ENCODE data around the gene TRAPPC8.

DNA sequence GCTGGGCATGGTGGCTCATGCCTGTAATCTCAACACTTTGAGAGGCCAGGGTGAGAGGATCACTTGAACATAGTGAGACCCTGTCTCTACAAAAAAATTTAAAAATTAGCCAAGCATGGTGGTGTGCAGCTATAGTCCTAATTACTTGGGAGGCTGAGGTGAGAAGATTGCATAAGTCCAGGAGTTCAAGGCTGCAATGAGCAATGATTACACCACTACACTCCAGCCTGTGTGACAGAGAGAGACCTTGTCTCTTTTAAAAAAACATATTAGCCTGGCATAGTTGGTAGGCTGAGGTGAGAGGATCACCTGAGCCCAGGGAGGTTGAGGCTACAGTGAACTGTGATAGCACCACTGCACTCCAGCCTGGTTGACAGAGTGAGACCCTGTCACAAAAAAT, 13.7 kb downstream of the TRAPPC8 start:
- TF ChIP-seq RAD21 (conservative IDR thresholded peaks at IDR 0.05) (no peak), CTCF (IDR thresholded peaks at IDR 0.05; ENCODE audit: poor library complexity, severe bottlenecking) (no peak), EP300 (conservative IDR thresholded peaks at IDR 0.05; ENCODE audit: poor library complexity, severe bottlenecking) (no peak), EZH2 (IDR thresholded peaks at IDR 0.05; ENCODE audit: borderline replicate concordance, insufficient read depth, low read length, poor library complexity, severe bottlenecking) (no peak), MXI1 (conservative IDR thresholded peaks at IDR 0.05; ENCODE audit: poor library complexity, severe bottlenecking) (no peak)
- TF ChIP-seq, protein P1, sequence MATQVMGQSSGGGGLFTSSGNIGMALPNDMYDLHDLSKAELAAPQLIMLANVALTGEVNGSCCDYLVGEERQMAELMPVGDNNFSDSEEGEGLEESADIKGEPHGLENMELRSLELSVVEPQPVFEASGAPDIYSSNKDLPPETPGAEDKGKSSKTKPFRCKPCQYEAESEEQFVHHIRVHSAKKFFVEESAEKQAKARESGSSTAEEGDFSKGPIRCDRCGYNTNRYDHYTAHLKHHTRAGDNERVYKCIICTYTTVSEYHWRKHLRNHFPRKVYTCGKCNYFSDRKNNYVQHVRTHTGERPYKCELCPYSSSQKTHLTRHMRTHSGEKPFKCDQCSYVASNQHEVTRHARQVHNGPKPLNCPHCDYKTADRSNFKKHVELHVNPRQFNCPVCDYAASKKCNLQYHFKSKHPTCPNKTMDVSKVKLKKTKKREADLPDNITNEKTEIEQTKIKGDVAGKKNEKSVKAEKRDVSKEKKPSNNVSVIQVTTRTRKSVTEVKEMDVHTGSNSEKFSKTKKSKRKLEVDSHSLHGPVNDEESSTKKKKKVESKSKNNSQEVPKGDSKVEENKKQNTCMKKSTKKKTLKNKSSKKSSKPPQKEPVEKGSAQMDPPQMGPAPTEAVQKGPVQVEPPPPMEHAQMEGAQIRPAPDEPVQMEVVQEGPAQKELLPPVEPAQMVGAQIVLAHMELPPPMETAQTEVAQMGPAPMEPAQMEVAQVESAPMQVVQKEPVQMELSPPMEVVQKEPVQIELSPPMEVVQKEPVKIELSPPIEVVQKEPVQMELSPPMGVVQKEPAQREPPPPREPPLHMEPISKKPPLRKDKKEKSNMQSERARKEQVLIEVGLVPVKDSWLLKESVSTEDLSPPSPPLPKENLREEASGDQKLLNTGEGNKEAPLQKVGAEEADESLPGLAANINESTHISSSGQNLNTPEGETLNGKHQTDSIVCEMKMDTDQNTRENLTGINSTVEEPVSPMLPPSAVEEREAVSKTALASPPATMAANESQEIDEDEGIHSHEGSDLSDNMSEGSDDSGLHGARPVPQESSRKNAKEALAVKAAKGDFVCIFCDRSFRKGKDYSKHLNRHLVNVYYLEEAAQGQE (IDR thresholded peaks at IDR 0.05; ENCODE audit: borderline replicate concordance), result no peak

All from neural cell (in vitro differentiated cells).